WTC11 (cell line): ENCODE data around the gene EXOSC5. TPM values are rescaled to one million over a fixed set of nuclear protein-coding genes. Genes with fewer than 3 reads are reported as not detected.
A peak's percentile ranks its signal among the peaks of the same experiment; 100 is the strongest.

Experiments used
- ATF1 ChIP-seq: sonication (generic); formaldehyde crosslinking; IDR thresholded peaks from 2 replicates; pipeline ENCODE4 v1.8.1; 2023; ENCODE audit warnings: mild to moderate bottlenecking, moderate library complexity, missing genetic modification reagents
- CREM ChIP-seq: sonication (generic); formaldehyde crosslinking; IDR thresholded peaks from 2 replicates; pipeline ENCODE4 v1.8.1; 2022; ENCODE audit warnings: mild to moderate bottlenecking, missing genetic modification reagents, moderate library complexity
- ESRRA ChIP-seq: sonication (generic); formaldehyde crosslinking; IDR thresholded peaks from 2 replicates; pipeline ENCODE4 v1.8.1; 2022; ENCODE audit warnings: mild to moderate bottlenecking, missing genetic modification reagents, borderline replicate concordance
- ETV6 ChIP-seq: sonication (generic); formaldehyde crosslinking; IDR thresholded peaks from 2 replicates; pipeline ENCODE4 v1.8.1; 2022; ENCODE audit warnings: mild to moderate bottlenecking, missing genetic modification reagents
- FOXK1 ChIP-seq: sonication (generic); formaldehyde crosslinking; IDR thresholded peaks from 2 replicates; pipeline ENCODE4 v1.8.0; 2022; ENCODE audit warnings: mild to moderate bottlenecking, moderate library complexity, missing genetic modification reagents
- GABPB1 ChIP-seq: sonication (generic); formaldehyde crosslinking; IDR thresholded peaks from 2 replicates; pipeline ENCODE4 v1.8.1; 2023; ENCODE audit warnings: mild to moderate bottlenecking, missing genetic modification reagents
- JAZF1 ChIP-seq: fragments of 250-450 bp; sonication (Bioruptor Pico); IDR thresholded peaks from 2 replicates; pipeline ENCODE4 v1.9.0; 2021; ENCODE audit warnings: moderate library complexity, mild to moderate bottlenecking, inconsistent platforms
- NFYB ChIP-seq: sonication (generic); formaldehyde crosslinking; conservative IDR thresholded peaks from 2 replicates; pipeline ENCODE4 v1.8.0; 2022; ENCODE audit warnings: low read depth, missing genetic modification reagents
- NR2C2 ChIP-seq: sonication (generic); formaldehyde crosslinking; IDR thresholded peaks from 2 replicates; pipeline ENCODE4 v1.8.0; 2022; ENCODE audit warnings: mild to moderate bottlenecking, missing genetic modification reagents
- OVOL2 ChIP-seq: fragments of 250-450 bp; sonication (Bioruptor Pico); IDR thresholded peaks from 2 replicates; pipeline ENCODE4 v1.9.0; 2021; ENCODE audit warnings: mild to moderate bottlenecking, borderline replicate concordance
- SP1 ChIP-seq: sonication (generic); formaldehyde crosslinking; conservative IDR thresholded peaks from 2 replicates; pipeline ENCODE4 v1.8.1; 2022; ENCODE audit warnings: missing genetic modification reagents
- ZNF121 ChIP-seq: sonication (generic); formaldehyde crosslinking; IDR thresholded peaks from 2 replicates; pipeline ENCODE4 v1.8.0; 2023; ENCODE audit warnings: missing genetic modification reagents
- ZNF232 ChIP-seq: sonication (generic); formaldehyde crosslinking; IDR thresholded peaks from 2 replicates; pipeline ENCODE4 v1.8.0; 2022; ENCODE audit warnings: mild to moderate bottlenecking, missing genetic modification reagents
- ZNF317 ChIP-seq: sonication (generic); formaldehyde crosslinking; IDR thresholded peaks from 2 replicates; pipeline ENCODE4 v1.8.1; 2023; ENCODE audit warnings: low read depth, mild to moderate bottlenecking, moderate library complexity, missing genetic modification reagents, borderline replicate concordance
- ZNF416 ChIP-seq: fragments of 250-450 bp; sonication (Bioruptor Pico); IDR thresholded peaks from 2 replicates; pipeline ENCODE4 v1.9.0; 2021; ENCODE audit warnings: mild to moderate bottlenecking, inconsistent platforms
- ZNF671 ChIP-seq: fragments of 250-450 bp; sonication (Bioruptor Pico); IDR thresholded peaks from 2 replicates; pipeline ENCODE4 v1.8.0; 2021; ENCODE audit warnings: mild to moderate bottlenecking
- total RNA-seq: library from RNA; stranded (reverse); gene quantifications from 3 replicates; pipeline ENCODE4 v1.2.3, GENCODE V29; 2021
- TF ChIP-seq, protein P1 (sequence below): sonication (generic); formaldehyde crosslinking; IDR thresholded peaks from 2 replicates; pipeline ENCODE4 v1.8.1; 2023; ENCODE audit warnings: mild to moderate bottlenecking, missing genetic modification reagents
- TF ChIP-seq, protein P2 (sequence below): sonication (generic); formaldehyde crosslinking; IDR thresholded peaks from 2 replicates; pipeline ENCODE4 v1.8.0; 2022; ENCODE audit warnings: mild to moderate bottlenecking, missing genetic modification reagents
- TF ChIP-seq, protein P3 (sequence below): sonication (generic); formaldehyde crosslinking; IDR thresholded peaks from 2 replicates; pipeline ENCODE4 v1.8.0; 2022; ENCODE audit warnings: mild to moderate bottlenecking, missing genetic modification reagents
- TF ChIP-seq, protein P4 (sequence below): fragments of 250-450 bp; sonication (Bioruptor Pico); IDR thresholded peaks from 2 replicates; pipeline ENCODE4 v1.9.0; 2021; ENCODE audit warnings: mild to moderate bottlenecking
- TF ChIP-seq, protein P5 (sequence below): fragments of 250-450 bp; sonication (Bioruptor Pico); IDR thresholded peaks from 2 replicates; pipeline ENCODE4 v1.9.0; 2021; ENCODE audit warnings: mild to moderate bottlenecking, borderline replicate concordance
- TF ChIP-seq, protein P6 (sequence below): sonication (generic); formaldehyde crosslinking; IDR thresholded peaks from 2 replicates; pipeline ENCODE4 v1.8.1; 2022; ENCODE audit warnings: low read depth, mild to moderate bottlenecking, moderate library complexity, missing genetic modification reagents, borderline replicate concordance
- TF ChIP-seq, protein P7 (sequence below): sonication (generic); formaldehyde crosslinking; IDR thresholded peaks from 2 replicates; pipeline ENCODE4 v1.8.1; 2022; ENCODE audit warnings: low read depth, missing genetic modification reagents, borderline replicate concordance
- TF ChIP-seq, protein P8 (sequence below): sonication (generic); formaldehyde crosslinking; IDR thresholded peaks from 2 replicates; pipeline ENCODE4 v1.8.1; 2022; ENCODE audit warnings: missing genetic modification reagents, borderline replicate concordance

The EXOSC5 gene
- total RNA-seq, 1 experiment from 2014 or later, result 56.4 TPM

DNA sequence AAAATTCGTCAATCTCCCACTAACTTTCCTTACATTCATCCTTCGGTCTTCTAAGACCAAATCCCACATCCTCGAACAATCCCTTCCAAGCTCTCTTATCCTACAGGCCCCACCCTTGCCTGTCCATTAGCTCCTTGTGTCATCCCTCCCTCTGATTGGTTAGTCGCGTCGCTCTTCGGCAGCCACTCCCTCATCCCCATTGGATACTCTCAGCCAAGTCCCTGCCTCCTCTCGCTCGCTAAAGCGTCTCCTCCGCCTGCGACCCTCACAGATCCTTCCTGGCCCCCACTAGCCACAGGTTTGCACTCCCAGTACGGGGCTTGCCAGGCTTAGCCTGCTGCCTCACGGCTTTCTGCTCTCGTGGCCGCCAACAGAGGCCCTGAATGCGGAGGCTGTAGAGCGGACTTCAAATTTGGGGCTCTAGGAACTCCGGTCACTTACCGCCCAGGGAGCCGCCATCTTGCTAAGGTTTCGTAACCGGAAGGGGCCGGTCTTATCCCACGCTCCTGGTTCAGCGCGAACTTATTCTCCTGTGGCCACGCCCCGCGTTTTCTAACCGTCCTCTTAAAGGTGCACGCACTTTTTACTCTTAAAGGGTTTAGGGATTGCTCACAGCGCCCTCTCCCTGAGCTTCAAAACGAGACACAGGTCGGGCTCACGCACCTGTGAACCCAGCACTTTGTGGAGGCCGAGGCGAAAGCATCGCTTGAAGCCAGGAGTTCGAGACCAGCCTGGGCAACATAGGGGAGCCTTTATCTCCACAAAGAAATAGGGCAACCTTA lies 42.5 kb upstream of the EXOSC5 start, which contains the start of gene DMAC2 (continued):
- TF ChIP-seq, protein P1, sequence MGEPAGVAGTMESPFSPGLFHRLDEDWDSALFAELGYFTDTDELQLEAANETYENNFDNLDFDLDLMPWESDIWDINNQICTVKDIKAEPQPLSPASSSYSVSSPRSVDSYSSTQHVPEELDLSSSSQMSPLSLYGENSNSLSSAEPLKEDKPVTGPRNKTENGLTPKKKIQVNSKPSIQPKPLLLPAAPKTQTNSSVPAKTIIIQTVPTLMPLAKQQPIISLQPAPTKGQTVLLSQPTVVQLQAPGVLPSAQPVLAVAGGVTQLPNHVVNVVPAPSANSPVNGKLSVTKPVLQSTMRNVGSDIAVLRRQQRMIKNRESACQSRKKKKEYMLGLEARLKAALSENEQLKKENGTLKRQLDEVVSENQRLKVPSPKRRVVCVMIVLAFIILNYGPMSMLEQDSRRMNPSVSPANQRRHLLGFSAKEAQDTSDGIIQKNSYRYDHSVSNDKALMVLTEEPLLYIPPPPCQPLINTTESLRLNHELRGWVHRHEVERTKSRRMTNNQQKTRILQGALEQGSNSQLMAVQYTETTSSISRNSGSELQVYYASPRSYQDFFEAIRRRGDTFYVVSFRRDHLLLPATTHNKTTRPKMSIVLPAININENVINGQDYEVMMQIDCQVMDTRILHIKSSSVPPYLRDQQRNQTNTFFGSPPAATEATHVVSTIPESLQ (CRISPR knock-in tag), result no peak
- TF ChIP-seq ETV6 (CRISPR knock-in tag) (peak; percentile 58; the same call in 1 of the 2 replicates), CREM (CRISPR knock-in tag) (0 out of 2 replicates have a peak, but pooled peaks have one; percentile 42), ESRRA (no peak), ZNF416 (CRISPR knock-in tag) (no peak), ZNF232 (CRISPR knock-in tag) (0 out of 2 replicates have a peak, but pooled peaks have one; percentile 50), GABPB1 (peak; percentile 66; the same call in 1 of the 2 replicates), OVOL2 (CRISPR knock-in tag) (no peak), ZNF671 (CRISPR knock-in tag) (no peak), NR2C2 (CRISPR knock-in tag) (no peak), NFYB (CRISPR knock-in tag) (peak; percentile 58), ZNF317 (CRISPR knock-in tag) (no peak), SP1 (CRISPR knock-in tag) (peak; percentile 85), ZNF121 (CRISPR knock-in tag) (no peak), ATF1 (CRISPR knock-in tag) (no peak), JAZF1 (no peak), FOXK1 (CRISPR knock-in tag) (peak; percentile 35; the same call in 1 of the 2 replicates)
- TF ChIP-seq, protein P2, sequence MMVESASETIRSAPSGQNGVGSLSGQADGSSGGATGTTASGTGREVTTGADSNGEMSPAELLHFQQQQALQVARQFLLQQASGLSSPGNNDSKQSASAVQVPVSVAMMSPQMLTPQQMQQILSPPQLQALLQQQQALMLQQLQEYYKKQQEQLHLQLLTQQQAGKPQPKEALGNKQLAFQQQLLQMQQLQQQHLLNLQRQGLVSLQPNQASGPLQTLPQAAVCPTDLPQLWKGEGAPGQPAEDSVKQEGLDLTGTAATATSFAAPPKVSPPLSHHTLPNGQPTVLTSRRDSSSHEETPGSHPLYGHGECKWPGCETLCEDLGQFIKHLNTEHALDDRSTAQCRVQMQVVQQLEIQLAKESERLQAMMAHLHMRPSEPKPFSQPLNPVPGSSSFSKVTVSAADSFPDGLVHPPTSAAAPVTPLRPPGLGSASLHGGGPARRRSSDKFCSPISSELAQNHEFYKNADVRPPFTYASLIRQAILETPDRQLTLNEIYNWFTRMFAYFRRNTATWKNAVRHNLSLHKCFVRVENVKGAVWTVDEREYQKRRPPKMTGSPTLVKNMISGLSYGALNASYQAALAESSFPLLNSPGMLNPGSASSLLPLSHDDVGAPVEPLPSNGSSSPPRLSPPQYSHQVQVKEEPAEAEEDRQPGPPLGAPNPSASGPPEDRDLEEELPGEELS, result peak; percentile 39; the same call in 1 of the 2 replicates
- TF ChIP-seq, protein P3, sequence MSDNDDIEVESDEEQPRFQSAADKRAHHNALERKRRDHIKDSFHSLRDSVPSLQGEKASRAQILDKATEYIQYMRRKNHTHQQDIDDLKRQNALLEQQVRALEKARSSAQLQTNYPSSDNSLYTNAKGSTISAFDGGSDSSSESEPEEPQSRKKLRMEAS (CRISPR knock-in tag), result peak; percentile 53; the same call in 1 of the 2 replicates
- TF ChIP-seq, protein P4, sequence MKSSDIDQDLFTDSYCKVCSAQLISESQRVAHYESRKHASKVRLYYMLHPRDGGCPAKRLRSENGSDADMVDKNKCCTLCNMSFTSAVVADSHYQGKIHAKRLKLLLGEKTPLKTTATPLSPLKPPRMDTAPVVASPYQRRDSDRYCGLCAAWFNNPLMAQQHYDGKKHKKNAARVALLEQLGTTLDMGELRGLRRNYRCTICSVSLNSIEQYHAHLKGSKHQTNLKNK (CRISPR knock-in tag), result no peak
- TF ChIP-seq, protein P5, sequence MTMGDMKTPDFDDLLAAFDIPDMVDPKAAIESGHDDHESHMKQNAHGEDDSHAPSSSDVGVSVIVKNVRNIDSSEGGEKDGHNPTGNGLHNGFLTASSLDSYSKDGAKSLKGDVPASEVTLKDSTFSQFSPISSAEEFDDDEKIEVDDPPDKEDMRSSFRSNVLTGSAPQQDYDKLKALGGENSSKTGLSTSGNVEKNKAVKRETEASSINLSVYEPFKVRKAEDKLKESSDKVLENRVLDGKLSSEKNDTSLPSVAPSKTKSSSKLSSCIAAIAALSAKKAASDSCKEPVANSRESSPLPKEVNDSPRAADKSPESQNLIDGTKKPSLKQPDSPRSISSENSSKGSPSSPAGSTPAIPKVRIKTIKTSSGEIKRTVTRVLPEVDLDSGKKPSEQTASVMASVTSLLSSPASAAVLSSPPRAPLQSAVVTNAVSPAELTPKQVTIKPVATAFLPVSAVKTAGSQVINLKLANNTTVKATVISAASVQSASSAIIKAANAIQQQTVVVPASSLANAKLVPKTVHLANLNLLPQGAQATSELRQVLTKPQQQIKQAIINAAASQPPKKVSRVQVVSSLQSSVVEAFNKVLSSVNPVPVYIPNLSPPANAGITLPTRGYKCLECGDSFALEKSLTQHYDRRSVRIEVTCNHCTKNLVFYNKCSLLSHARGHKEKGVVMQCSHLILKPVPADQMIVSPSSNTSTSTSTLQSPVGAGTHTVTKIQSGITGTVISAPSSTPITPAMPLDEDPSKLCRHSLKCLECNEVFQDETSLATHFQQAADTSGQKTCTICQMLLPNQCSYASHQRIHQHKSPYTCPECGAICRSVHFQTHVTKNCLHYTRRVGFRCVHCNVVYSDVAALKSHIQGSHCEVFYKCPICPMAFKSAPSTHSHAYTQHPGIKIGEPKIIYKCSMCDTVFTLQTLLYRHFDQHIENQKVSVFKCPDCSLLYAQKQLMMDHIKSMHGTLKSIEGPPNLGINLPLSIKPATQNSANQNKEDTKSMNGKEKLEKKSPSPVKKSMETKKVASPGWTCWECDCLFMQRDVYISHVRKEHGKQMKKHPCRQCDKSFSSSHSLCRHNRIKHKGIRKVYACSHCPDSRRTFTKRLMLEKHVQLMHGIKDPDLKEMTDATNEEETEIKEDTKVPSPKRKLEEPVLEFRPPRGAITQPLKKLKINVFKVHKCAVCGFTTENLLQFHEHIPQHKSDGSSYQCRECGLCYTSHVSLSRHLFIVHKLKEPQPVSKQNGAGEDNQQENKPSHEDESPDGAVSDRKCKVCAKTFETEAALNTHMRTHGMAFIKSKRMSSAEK (CRISPR knock-in tag), result no peak
- TF ChIP-seq, protein P6, sequence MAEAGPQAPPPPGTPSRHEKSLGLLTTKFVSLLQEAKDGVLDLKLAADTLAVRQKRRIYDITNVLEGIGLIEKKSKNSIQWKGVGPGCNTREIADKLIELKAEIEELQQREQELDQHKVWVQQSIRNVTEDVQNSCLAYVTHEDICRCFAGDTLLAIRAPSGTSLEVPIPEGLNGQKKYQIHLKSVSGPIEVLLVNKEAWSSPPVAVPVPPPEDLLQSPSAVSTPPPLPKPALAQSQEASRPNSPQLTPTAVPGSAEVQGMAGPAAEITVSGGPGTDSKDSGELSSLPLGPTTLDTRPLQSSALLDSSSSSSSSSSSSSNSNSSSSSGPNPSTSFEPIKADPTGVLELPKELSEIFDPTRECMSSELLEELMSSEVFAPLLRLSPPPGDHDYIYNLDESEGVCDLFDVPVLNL (CRISPR knock-in tag), result no peak
- TF ChIP-seq, protein P7, sequence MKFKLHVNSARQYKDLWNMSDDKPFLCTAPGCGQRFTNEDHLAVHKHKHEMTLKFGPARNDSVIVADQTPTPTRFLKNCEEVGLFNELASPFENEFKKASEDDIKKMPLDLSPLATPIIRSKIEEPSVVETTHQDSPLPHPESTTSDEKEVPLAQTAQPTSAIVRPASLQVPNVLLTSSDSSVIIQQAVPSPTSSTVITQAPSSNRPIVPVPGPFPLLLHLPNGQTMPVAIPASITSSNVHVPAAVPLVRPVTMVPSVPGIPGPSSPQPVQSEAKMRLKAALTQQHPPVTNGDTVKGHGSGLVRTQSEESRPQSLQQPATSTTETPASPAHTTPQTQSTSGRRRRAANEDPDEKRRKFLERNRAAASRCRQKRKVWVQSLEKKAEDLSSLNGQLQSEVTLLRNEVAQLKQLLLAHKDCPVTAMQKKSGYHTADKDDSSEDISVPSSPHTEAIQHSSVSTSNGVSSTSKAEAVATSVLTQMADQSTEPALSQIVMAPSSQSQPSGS (CRISPR knock-in tag), result no peak
- TF ChIP-seq, protein P8, sequence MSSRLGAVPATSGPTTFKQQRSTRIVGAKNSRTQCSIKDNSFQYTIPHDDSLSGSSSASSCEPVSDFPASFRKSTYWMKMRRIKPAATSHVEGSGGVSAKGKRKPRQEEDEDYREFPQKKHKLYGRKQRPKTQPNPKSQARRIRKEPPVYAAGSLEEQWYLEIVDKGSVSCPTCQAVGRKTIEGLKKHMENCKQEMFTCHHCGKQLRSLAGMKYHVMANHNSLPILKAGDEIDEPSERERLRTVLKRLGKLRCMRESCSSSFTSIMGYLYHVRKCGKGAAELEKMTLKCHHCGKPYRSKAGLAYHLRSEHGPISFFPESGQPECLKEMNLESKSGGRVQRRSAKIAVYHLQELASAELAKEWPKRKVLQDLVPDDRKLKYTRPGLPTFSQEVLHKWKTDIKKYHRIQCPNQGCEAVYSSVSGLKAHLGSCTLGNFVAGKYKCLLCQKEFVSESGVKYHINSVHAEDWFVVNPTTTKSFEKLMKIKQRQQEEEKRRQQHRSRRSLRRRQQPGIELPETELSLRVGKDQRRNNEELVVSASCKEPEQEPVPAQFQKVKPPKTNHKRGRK, result no peak
